ENCODE data around the gene CSNK1A1L.

DNA sequence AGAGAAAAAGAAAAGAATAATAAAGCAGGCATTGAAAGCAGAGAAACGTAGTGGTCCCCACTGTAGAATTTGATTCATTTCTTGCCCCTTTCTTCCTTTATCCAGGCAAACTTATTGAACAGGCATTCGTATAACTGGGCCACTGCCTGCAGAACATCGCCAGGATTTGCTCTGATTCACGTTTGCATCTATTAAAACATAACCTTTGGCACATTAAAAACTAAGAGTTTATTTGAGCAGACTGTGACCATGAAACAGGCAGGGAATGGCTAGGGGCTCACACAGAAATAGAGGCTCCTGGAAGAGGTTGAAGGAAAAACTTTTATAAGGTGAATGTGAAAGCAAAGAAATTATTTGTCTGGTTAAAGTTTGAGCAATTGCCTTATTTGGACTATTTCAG is 33.4 kb downstream of the CSNK1A1L start:
- TF ChIP-seq, protein P1, sequence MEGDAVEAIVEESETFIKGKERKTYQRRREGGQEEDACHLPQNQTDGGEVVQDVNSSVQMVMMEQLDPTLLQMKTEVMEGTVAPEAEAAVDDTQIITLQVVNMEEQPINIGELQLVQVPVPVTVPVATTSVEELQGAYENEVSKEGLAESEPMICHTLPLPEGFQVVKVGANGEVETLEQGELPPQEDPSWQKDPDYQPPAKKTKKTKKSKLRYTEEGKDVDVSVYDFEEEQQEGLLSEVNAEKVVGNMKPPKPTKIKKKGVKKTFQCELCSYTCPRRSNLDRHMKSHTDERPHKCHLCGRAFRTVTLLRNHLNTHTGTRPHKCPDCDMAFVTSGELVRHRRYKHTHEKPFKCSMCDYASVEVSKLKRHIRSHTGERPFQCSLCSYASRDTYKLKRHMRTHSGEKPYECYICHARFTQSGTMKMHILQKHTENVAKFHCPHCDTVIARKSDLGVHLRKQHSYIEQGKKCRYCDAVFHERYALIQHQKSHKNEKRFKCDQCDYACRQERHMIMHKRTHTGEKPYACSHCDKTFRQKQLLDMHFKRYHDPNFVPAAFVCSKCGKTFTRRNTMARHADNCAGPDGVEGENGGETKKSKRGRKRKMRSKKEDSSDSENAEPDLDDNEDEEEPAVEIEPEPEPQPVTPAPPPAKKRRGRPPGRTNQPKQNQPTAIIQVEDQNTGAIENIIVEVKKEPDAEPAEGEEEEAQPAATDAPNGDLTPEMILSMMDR (IDR thresholded peaks at IDR 0.05), result no peak
- no peak for TF ChIP-seq POLR2A (IDR thresholded peaks at IDR 0.05)
